C4-2B (cell line): ENCODE results near the gene GLYR1.

Experiments used
- CTCF ChIP-seq: fragments of 450-650 bp; conservative IDR thresholded peaks from 2 replicates; pipeline ENCODE4 v1.5.1; 2017; ENCODE audit warnings: mild to moderate bottlenecking
- ZFX ChIP-seq: fragments of 450-650 bp; IDR thresholded peaks from 2 replicates; pipeline ENCODE4 v1.6.1; 2017

GRCh38 chr16:4850211-4850610 lies 3.1 kb upstream of the GLYR1 start:
- TF ChIP-seq CTCF (no peak), ZFX (no peak)
